HEK293 (cell line): Measurements from ENCODE around the gene PCDHA8.

ENCODE experiments used
- CTCF ChIP-seq: fragments of 450-650 bp; formaldehyde crosslinking; IDR thresholded peaks from 2 replicates; pipeline ENCODE4 v1.5.1; 2016; ENCODE audit warnings: missing biosample characterization, missing genetic modification characterization
- RBAK ChIP-seq: fragments of 450-650 bp; formaldehyde crosslinking; IDR thresholded peaks from 2 replicates; pipeline ENCODE4 v1.5.1; 2016; ENCODE audit warnings: missing biosample characterization, missing genetic modification characterization
- ZNF146 ChIP-seq: fragments of 450-650 bp; formaldehyde crosslinking; IDR thresholded peaks from 2 replicates; pipeline ENCODE4 v1.5.1; 2016; ENCODE audit warnings: missing biosample characterization, missing genetic modification characterization
- ZNF274 ChIP-seq, 2 experiments: fragments of 200-500 bp in 1 of 2; fragments of 450-650 bp in 1 of 2; sonication (Bioruptor generic) in 1 of 2; formaldehyde crosslinking in 1 of 2; IDR thresholded peaks; 2 replicates each; pipeline versions ENCODE4 v1.5.1 to v1.6.1; 2014 to 2016; ENCODE audit warnings: borderline replicate concordance in 1 of 2, inconsistent platforms in 1 of 2, low read length in 1 of 2, missing biosample characterization in 1 of 2, missing genetic modification characterization in 1 of 2
- ZNF639 ChIP-seq: fragments of 450-650 bp; formaldehyde crosslinking; IDR thresholded peaks from 2 replicates; pipeline ENCODE4 v1.5.1; 2016; ENCODE audit warnings: missing biosample characterization, missing genetic modification characterization
- ZNF654 ChIP-seq: fragments of 450-650 bp; formaldehyde crosslinking; IDR thresholded peaks from 2 replicates; pipeline ENCODE4 v1.5.1; 2016; ENCODE audit warnings: low read depth, missing biosample characterization, missing genetic modification characterization

- TF ChIP-seq RBAK (tag by site-specific recombination), result no peak
- no peak for TF ChIP-seq ZNF639
- TF ChIP-seq ZNF654 (tag by site-specific recombination), result no peak
- no peak for TF ChIP-seq ZNF274 (IDR thresholded peaks at IDR 0.05; ENCODE audit: low read length)
- TF ChIP-seq ZNF274 (tag by site-specific recombination; IDR thresholded peaks at IDR 0.05; ENCODE audit: borderline replicate concordance), result no peak
- TF ChIP-seq CTCF (tag by site-specific recombination), result no peak
- no peak for TF ChIP-seq ZNF146 (tag by site-specific recombination)
These were observed 16.4 kb downstream of the PCDHA8 start for GRCh38 chr5:140857177-140857986.
